Stimulated activated CD4-positive, alpha-beta T cell treated with anti-CD3 and anti-CD28 coated beads, Interleukin-1b, Interleukin-23, amount 100 ng/mL, for 48 hours (primary cell): ENCODE measurements around the gene OR5A2.
"Not testable (repeated sequence)": the region's sequence is repeated elsewhere in the genome, so short reads cannot be mapped to it uniquely, and the experiment has no call there.

Source experiments
- DNase-seq: peaks from one replicate; pipeline ENCODE4 v3.0.0-alpha.2; 2020

OR5A2 gene

GRCh38 chr11:59426361-59427067 lies at the start of gene OR5A2:
OR5A2 (minus strand) TSS chr11:59426413; CDS start chr11:59422953, 3,460 bp downstream.
- no peak for DNase-seq

- no peak for DNase-seq
Observed at GRCh38 chr11:59475176-59475575, 49.0 kb upstream of the OR5A2 start.

- no peak for DNase-seq
Observed at GRCh38 chr11:59473015-59473414, 46.8 kb upstream of the OR5A2 start, which contains the start of gene OR4D10. OR4D10 (plus strand) TSS chr11:59473315; CDS start chr11:59477430, 4,115 bp downstream.

- DNase-seq = no peak
Observed at GRCh38 chr11:59463190-59463641, 37.0 kb upstream of the OR5A2 start.

GRCh38 chr11:59459916-59460315 lies 33.7 kb upstream of the OR5A2 start:
- no peak for DNase-seq

GRCh38 chr11:59456661-59457060 lies 30.4 kb upstream of the OR5A2 start, which contains the start of gene OR4D6:
OR4D6 (plus strand) TSS chr11:59456961; CDS start chr11:59456961, 0 bp downstream.
- DNase-seq = no peak

- DNase-seq = no peak
Observed at GRCh38 chr11:59448484-59448883, 22.3 kb upstream of the OR5A2 start.

- DNase-seq = not testable (repeated sequence)
Observed at GRCh38 chr11:59445624-59446023, 19.4 kb upstream of the OR5A2 start.

GRCh38 chr11:59437770-59438169 lies 11.6 kb upstream of the OR5A2 start:
- no peak for DNase-seq

- DNase-seq = no peak
Observed at GRCh38 chr11:59436169-59436568, 10.0 kb upstream of the OR5A2 start, which contains the start of gene OR5A1. OR5A1 (plus strand) TSS chr11:59436469; CDS start chr11:59443169, 6,700 bp downstream.

GRCh38 chr11:59429924-59430516 lies 3.8 kb upstream of the OR5A2 start:
- no peak for DNase-seq

- DNase-seq = no peak
Observed at GRCh38 chr11:59427068-59427382, 812 bp upstream of the OR5A2 start.

- no peak for DNase-seq
Observed at GRCh38 chr11:59425131-59425530, 1.1 kb downstream of the OR5A2 start.

- DNase-seq = no peak
Observed at GRCh38 chr11:59423835-59424234, 2.4 kb downstream of the OR5A2 start.

GRCh38 chr11:59418156-59418555 lies 8.1 kb downstream of the OR5A2 start:
- no peak for DNase-seq

GRCh38 chr11:59417023-59417422 lies 9.2 kb downstream of the OR5A2 start:
- no peak for DNase-seq

- DNase-seq = no peak
Observed at GRCh38 chr11:59416613-59417012, 9.6 kb downstream of the OR5A2 start.

GRCh38 chr11:59415111-59415510 lies 11.1 kb downstream of the OR5A2 start:
- DNase-seq = no peak

- no peak for DNase-seq
Observed at GRCh38 chr11:59413646-59414045, 12.6 kb downstream of the OR5A2 start.

- no peak for DNase-seq
Observed at GRCh38 chr11:59403546-59403945, 22.7 kb downstream of the OR5A2 start.

- DNase-seq = no peak
Observed at GRCh38 chr11:59401262-59401552, 25.0 kb downstream of the OR5A2 start.

- DNase-seq = no peak
Observed at GRCh38 chr11:59400461-59401261, 25.6 kb downstream of the OR5A2 start.

GRCh38 chr11:59394186-59394585 lies 32.0 kb downstream of the OR5A2 start:
- no peak for DNase-seq
